ENCODE data around the gene S100P. TPM values are rescaled to one million over a fixed set of nuclear protein-coding genes. Genes with fewer than 3 reads are reported as not detected.

S100P gene
- total and polyA plus RNA-seq, 2 of the 4 experiments (the other 2 are of a cell fraction): not detected

- TF ChIP-seq RFX5 (IDR thresholded peaks at IDR 0.05; ENCODE audit: low read depth, low read length): no peak
Observed at GRCh38 chr4:6720202-6720699, 26.6 kb downstream of the S100P start (continued).

GRCh38 chr4:6721121-6721520 lies 27.4 kb downstream of the S100P start:
- Histone ChIP-seq H3K4me2 (ENCODE audit: low read depth, low read length) (no peak overlapping the region), H3K27ac (ENCODE audit: insufficient read depth, low read length) (no peak overlapping the region), H3K14ac (replicated peaks; ENCODE audit: low read depth, low read length) (no peak overlapping the region), H2BK20ac (ENCODE audit: low read depth, low read length) (no peak overlapping the region), H2BK5ac (ENCODE audit: low read depth, low read length, poor library complexity, severe bottlenecking) (no peak overlapping the region), H2BK15ac (ENCODE audit: low read depth, low read length) (no peak overlapping the region), H4K91ac (ENCODE audit: insufficient read depth, low read depth, low read length) (no peak overlapping the region), H3K18ac (ENCODE audit: low read depth, low read length) (no peak overlapping the region), H3K56ac (ENCODE audit: extremely low read depth, insufficient read depth, low read length) (no peak overlapping the region), H3K4ac (ENCODE audit: low read depth, low read length) (no peak overlapping the region), H3K27me3 (ENCODE audit: control insufficient read depth, insufficient read depth, low read length) (no peaks in the 10 kb centered on the region), H3K4me1 (ENCODE audit: control insufficient read depth, insufficient read depth, low read length) (peaks cover 4% of the 10 kb centered on the region; the same call in 1 of the 2 replicates), H2BK120ac (ENCODE audit: low read depth, low read length) (no peak overlapping the region), H2AK5ac (ENCODE audit: low read depth, low read length) (no peak overlapping the region; the same call in 1 of the 2 replicates), H3K36me3 (ENCODE audit: control insufficient read depth, insufficient read depth, low read length) (no peaks in the 10 kb centered on the region), H3K9me1 (ENCODE audit: insufficient read depth, low read length) (peaks cover 13% of the 10 kb centered on the region), H3K9me3 (ENCODE audit: control insufficient read depth, insufficient read depth, low read length) (no peaks in the 10 kb centered on the region), H2AFZ (replicated peaks; ENCODE audit: low read length, poor library complexity) (no peak overlapping the region), H4K5ac (ENCODE audit: low read depth, low read length) (no peak overlapping the region), H3K4me3 (ENCODE audit: insufficient read depth, low read depth, low read length) (no peak overlapping the region), H4K8ac (ENCODE audit: low read depth in 2 of 2, low read length in 2 of 2) (no peak overlapping the region), H4K20me1 (ENCODE audit: insufficient read depth, low read length) (peaks cover 6% of the 10 kb centered on the region; the same call in 1 of the 2 replicates), H3K9ac (ENCODE audit: low read depth, low read length) (no peak overlapping the region), H2AK9ac (replicated peaks; ENCODE audit: low read depth, low read length, poor library complexity) (peak overlapping the region; percentile 9), H3K79me1 (ENCODE audit: low read depth in 1 of 2, low read length in 2 of 2) (peaks cover 0 to 16% of the 10 kb centered on the region in 2 experiments; a peak in 2 of 4 replicates), H3K23ac (ENCODE audit: low read depth, low read length) (no peak overlapping the region)
- ATAC-seq (ENCODE audit: low read depth) (no peak), DNase-seq (no peak)
- intact Hi-C loops (cut with micrococcal nuclease): loop anchor here (5.0 kb wide), 1 partner anchor 271 kb away; no protein-coding TSS in a partner anchor
- in situ Hi-C loops (cut with MboI; ENCODE audit: low sequenced_read_pairs): loop anchor here (5.0 kb wide), 2 partner anchors 156 to 351 kb away; no protein-coding TSS in a partner anchor
- TF ChIP-seq RCOR1 (IDR thresholded peaks at IDR 0.05; ENCODE audit: insufficient replicate concordance, low read length): no peak
- no peak for TF ChIP-seq MXI1 (IDR thresholded peaks at IDR 0.05; ENCODE audit: borderline replicate concordance, low read depth, low read length)
- TF ChIP-seq POLR2A (IDR thresholded peaks at IDR 0.05; ENCODE audit: low read depth, low read length): no peak
- TF ChIP-seq RFX5 (IDR thresholded peaks at IDR 0.05; ENCODE audit: low read depth, low read length): no peak
- TF ChIP-seq FOS (IDR thresholded peaks at IDR 0.05; ENCODE audit: low read depth, low read length): no peak
- TF ChIP-seq USF2 (IDR thresholded peaks at IDR 0.05; ENCODE audit: low read depth, low read length): no peak
- WGBS, 2 experiments (ENCODE audit: extremely low coverage in 2 of 2, insufficient read length in 1 of 2): 96% methylated on average over 8 of the region's 10 CpGs; no CpG with 5 or more reads in 1 of the 2 experiments
- no TSS peak for BruUV-seq (replicated peaks)
- ChIA-PET CTCF (interaction anchor here (0.7 to 1.1 kb wide), 2 partner anchors 153 to 299 kb away, joined by 4 to 5 read pairs; no protein-coding TSS in a partner anchor), POLR2A (ENCODE audit: unreplicated experiment) (no interaction called here)
- dilution Hi-C loops (cut with HindIII; ENCODE audit: low sequenced_read_pairs, unreplicated experiment): no loop called here
